Astrocyte of the cerebellum (primary cell): ENCODE measurements around the gene NYAP2.

ENCODE experiments used
- DNase-seq: peaks from one replicate; pipeline ENCODE4 v3.0.0-alpha.2; 2011; ENCODE audit warnings: low read depth
- H3K4me3 ChIP-seq: 2 replicates; pipeline ENCODE4 v1.5.1; 2011; ENCODE audit warnings: mild to moderate bottlenecking, low read depth, low read length, moderate library complexity
- CTCF ChIP-seq: IDR thresholded peaks from 2 replicates; pipeline ENCODE4 v1.5.1; 2012; ENCODE audit warnings: low read length, low read depth, moderate library complexity, mild to moderate bottlenecking; ENCODE audit errors: missing control alignments
- in situ Hi-C: cut with HindIII; loops from 2 replicates; pipeline ENCODE4 v1.10.0; 2017; ENCODE audit warnings: low sequenced_read_pairs

NYAP2 gene

GRCh38 chr2:225558399-225559071 is 159.0 kb downstream of the NYAP2 start:
- H3K4me3 ChIP-seq = no peak overlapping the region
- no peak for DNase-seq
- TF ChIP-seq CTCF = no peak
- in situ Hi-C loops = no loop called here

GRCh38 chr2:225559072-225559415 is 159.5 kb downstream of the NYAP2 start:
- in situ Hi-C loops = no loop called here
- TF ChIP-seq CTCF = no peak
- no peak for DNase-seq
- no peak overlapping the region for H3K4me3 ChIP-seq

GRCh38 chr2:225566798-225567197 is 167.3 kb downstream of the NYAP2 start:
- TF ChIP-seq CTCF = no peak
- in situ Hi-C loops = no loop called here
- DNase-seq = no peak

GRCh38 chr2:225569995-225570394 is 170.5 kb downstream of the NYAP2 start:
- H3K4me3 ChIP-seq = no peak overlapping the region
- no peak for DNase-seq
- no peak for TF ChIP-seq CTCF
- in situ Hi-C loops = no loop called here

More at GRCh38 chr2:225566798-225567197, 167.3 kb downstream of the NYAP2 start:
- H3K4me3 ChIP-seq = no peak overlapping the region

GRCh38 chr2:225573603-225574002 is 174.1 kb downstream of the NYAP2 start:
- no peak overlapping the region for H3K4me3 ChIP-seq
- no peak for DNase-seq
- no peak for TF ChIP-seq CTCF
- in situ Hi-C loops = no loop called here

- no peak overlapping the region for H3K4me3 ChIP-seq
- in situ Hi-C loops = no loop called here
- DNase-seq = no peak
- no peak for TF ChIP-seq CTCF
Measured at GRCh38 chr2:225574582-225575138, 175.2 kb downstream of the NYAP2 start.
